Measurements from ENCODE around the gene ADI1.

ADI1 gene, protein sequence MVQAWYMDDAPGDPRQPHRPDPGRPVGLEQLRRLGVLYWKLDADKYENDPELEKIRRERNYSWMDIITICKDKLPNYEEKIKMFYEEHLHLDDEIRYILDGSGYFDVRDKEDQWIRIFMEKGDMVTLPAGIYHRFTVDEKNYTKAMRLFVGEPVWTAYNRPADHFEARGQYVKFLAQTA

DNA sequence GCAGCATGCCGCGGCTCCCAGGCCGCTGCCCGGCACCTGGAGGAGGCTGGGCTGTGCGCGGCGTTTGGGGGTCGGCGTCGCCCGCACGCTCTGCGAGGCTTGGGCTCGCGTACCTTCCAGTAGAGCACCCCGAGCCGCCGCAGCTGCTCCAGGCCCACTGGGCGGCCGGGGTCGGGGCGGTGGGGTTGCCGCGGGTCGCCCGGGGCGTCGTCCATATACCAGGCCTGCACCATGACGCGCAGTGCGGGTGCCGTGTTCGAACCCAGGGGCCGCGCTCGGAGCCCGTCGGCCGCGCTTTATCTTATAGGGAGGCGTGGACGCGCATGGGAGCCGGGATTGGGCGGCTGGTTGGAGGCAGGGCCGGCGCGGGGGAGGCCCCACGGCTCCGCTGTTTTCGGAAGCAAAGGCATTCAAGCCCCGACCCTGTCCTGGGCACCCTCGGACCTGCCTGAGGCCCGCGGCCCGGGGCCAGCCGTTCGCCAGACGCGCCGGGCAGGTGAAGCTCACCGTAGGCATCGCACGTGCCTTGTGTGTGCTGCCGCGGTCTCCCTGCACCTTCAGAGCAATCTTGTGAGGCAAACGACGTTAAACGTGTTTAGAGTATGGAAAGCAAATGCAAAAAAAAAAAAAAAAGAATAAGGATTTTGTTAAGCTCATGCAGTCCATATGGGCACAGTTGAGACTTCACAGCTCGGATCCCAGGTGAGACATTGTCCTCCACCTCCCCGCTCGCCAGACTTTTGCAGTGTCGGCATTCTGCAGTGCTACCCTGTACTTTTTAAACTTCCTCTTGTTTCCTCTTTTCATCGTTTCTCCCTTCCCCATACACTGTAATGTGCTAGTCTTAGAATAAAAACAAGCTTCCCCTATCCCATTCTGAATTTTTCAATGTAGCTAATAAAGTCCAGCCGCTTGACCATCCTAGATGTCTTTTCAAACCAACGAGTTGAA, at the start of gene ADI1:
TSS of gene ADI1 (minus strand) at position 277 of the 951 bp plus-strand sequence. CDS start at position 233, 44 bp downstream.
- peak; percentile 45 for DNase-seq (ENCODE audit: low read depth, low spot score)

DNA sequence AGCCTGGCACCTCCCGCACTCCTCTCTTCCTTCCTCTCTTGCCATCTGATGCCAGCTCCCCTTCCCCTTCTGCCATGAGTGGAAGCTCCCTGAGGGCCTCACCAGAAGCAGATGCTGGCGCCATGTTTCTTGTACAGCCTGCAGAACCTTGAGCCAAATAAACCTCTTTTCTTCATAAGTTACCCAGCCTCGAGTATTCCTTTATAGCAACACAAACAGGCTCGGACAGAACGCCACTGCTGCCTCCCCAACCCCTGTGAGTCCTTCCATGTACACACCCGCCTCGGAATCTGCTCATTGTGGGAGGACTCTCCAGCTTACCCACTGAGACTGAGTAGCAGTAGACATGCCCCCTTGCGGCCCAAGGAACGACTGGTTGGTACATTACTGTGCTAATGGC, 47.5 kb upstream of the ADI1 start:
- no peak for DNase-seq (ENCODE audit: low read depth, low spot score)

DNA sequence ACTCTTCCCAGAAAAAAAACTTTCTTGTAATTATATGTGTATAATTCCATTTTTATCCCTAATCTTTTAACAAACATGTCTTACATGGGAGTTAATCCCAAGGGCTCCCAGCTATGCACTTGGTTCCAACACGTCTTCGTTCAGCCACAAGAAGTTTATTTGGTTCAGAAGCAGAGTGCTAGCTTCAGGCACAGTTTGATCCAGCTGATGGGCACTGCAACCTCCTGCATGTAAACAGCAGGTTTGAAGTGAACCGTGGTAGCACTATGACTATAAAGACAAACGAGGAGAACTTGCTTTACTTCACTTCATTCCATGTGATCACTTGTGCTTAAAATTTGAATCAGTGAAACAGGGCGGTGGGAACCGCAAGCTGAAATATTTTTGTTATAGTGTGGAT, 45.8 kb upstream of the ADI1 start:
- DNase-seq (ENCODE audit: low read depth, low spot score), result no peak

DNA sequence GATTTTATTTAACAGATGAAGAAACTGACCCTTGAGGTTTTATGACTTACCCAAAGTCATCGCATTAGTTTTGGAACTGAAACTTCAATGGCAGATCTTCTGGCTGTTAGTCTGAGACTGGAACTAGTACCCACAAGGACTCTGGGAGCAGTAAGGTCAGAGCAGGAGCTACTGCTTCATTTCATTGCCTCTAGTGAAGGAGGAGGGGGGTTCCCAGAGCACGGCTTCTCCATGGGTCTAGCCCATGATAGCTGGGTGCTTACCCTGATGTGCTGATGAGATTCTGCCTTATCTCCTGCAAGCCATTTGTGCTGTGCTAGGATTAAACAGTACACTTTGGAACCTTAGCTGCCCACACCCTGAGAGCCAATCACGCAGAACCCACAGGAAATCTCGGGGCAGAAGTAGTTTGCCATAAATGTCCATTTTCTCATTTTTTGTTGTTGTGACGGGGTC, 44.2 kb upstream of the ADI1 start:
- no peak for DNase-seq (ENCODE audit: low read depth, low spot score)

DNA sequence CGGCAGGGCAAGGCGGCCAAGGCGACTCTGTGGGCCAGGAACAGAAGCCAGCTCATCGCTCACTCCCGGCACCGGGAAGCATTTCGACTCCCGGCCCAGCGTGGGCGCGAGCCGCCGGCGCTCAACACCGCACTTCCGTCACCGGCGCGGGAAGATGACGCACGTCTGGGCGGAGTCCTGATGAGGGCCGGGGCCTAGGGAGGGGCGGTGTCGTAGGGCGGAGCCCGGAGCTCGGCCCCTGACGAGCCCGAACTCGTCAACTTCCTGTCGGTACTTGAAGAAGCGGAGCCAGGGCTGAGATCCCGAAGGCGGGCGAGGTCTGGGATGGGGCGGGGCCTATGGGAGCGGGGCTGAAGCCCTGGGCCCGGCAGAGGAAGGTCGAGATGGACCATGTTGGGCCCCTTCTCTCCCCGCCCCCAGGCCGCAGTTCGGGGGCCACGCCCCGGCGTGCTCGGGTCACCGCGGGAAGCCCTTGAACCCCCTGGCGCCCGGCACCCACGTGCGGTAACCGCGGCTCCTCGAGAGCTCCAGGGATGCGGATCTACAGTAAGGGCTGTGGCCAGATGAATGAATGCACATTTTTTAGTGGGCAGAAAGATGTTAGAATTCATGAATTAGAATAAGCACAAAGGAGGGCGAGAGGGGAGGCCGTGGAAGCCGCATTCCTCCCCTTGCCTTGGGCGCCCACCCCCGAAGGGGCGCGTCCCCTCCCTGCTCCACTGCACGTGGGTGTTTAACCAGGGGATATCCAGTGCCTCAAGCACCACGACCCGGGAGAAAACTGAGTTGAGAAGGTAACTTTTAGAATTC, 39.1 kb upstream of the ADI1 start, which contains the start of gene RNASEH1:
TSS of gene RNASEH1 (minus strand) at position 129 of the 810 bp plus-strand sequence. CDS start at position 56, 73 bp downstream.
- peak; percentile 97 for DNase-seq (ENCODE audit: low read depth, low spot score)

DNA sequence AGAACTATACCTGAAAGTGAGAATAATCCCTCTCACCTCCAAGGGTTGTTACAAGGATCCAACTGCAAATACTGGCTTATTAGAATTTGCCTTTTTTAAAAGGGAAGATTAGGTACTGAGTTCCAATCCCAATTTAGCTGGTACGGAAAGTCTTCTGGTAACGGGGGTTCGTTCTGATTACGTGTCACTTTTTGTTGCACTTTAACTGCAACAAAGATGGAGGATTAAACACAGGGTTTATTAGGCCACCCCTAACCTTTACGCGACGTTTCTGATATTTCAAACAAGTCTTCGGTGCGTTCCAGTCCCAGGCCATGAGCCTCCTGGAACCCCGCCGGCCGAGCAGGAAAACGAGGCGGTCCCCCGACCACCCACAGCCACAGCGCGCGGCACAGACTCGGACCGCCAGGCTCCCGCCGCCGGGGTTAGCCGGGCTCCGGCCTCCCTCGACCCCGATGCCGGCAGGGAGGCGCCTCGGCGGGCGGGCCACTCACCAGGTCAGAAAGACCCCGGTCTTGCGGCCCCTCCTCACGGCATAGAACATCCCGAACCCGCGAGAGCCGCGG, 38.4 kb upstream of the ADI1 start:
- DNase-seq (ENCODE audit: low read depth, low spot score), result no peak

DNA sequence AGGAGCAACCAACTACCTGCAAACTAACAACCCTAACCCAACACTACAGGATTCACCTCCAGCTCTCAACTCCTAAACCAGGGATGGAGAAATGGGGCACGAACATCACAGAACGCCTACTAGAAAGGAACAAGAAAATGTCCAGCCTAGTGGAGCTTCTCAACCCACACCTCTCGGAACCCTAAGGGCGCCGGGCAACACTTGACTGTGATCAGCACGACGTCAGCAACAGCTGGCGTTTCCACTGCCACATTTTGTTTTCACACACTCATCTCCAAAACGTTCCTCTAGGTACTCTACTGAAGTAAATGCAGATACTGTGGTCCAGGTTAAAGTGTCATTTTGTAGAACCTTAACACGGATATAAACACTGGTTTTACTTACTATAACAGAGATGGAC, 34.6 kb upstream of the ADI1 start:
- DNase-seq (ENCODE audit: low read depth, low spot score), result no peak

DNA sequence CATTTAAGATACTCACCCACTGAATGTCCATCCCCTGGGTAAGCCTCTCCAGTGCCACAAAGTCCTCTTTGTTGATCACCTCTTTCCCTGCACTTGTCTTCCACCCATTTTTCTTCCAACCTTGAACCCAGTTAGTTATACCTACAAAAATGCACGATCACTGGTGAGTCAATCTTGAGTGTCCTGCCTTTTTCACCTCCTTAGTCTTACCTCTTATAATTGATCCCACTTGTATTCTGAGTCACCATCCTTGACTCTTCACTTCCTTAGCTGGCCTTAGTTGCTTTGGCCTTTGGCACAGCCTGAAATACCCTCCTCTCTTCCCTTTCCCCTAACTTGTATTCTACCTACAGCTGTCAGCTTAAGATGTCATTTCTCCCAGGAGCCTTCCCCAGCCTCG, 28.6 kb upstream of the ADI1 start:
- no peak for DNase-seq (ENCODE audit: low read depth, low spot score)

DNA sequence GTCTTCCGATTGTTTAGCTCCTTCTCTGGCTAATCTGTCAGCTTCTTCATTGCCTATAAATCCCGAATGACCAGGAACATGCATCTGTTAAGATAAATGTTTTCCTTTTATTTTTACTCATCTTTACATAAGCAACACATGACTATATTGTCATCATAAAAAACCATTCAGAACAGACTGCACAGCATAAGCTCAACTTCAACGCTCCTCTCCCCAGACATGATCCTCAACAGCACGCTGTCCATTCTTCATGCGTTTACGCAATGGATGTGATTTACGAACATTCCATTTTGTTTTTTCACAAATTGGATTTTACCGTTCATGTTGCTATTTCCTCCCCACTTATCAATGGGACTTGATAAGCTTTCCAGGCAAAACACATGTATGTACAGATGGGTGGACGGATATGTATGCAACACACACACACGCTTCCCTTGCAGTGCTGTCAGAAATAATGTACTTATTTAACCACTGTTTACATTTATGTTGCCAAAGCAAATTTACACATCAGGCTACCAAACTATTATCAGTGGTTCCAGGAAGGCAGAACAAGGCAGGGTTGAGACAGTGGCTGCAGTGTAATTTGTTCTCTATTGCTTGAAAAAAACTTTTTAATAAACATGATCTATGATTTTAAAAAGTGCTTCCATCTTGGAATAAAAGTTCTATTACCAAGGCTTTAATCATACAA, 26.6 kb upstream of the ADI1 start:
- no peak for DNase-seq (ENCODE audit: low read depth, low spot score)

DNA sequence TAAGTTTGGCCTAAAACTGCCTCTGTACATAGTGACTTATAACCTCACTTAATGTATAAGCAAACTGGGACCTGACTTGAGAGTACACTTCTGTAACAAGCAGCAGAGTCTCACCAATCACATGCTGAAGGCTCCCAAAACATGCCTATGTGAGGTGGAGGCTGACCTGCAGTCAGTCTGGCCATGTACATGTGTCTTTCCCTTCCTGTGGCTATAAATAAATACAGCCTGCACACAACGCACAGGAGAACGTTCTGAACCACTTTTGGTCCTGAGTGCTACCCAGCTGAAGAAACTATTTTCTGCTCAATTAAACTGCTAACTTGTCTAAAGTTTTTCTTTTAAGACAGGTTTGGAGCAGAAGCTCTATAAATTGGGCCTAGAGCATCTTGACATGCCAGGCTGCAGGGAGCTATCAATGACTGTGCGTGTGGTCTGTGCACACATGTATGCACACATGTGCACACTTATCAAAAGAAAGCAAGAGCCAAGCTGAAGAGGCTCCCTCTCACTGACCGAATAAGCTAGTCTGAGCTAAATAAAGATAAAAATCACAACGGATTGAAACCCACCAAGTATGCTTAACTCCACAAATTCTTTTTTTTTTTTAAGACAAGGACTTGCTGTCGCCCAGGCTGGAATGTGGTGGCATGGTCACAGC, 23.8 kb upstream of the ADI1 start:
- DNase-seq (ENCODE audit: low read depth, low spot score), result no peak

DNA sequence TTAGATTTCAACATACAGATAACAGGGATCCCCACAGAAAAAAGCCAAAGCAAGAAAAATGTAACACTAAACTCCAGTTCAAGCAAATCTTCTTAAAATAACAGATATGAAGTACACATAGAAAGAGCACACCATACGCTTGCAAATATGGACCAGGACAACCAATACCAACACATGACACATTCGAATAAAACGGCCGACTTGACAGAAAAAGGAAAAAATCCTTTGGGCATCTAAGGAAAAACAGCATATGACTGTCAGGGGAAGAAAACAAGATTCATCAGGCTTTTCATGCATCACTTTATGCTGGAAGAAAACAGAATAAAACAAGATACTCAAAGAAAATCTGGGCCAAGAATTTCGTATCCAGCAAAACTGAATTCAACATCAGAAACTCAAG, 22.8 kb upstream of the ADI1 start:
- no peak for DNase-seq (ENCODE audit: low read depth, low spot score)

DNA sequence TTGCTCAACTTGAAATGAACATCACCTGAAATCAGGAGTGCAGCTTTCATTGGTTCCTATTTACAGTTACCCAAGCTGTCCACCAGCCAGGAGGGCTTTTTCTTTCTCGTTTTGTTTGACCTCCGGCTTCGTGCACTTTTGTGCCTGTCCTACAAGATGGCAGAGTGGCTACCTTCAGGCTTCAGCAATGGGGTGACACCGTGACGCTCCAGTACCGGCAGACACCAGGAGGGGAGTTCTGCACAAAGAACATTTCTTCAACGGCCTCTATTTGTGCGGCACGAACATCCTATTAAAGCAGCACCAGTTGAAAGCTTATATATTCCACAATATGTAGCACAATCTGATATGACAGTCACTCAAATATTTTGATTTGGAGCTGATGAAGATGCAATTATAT, 20.5 kb upstream of the ADI1 start:
- no peak for DNase-seq (ENCODE audit: low read depth, low spot score)

DNA sequence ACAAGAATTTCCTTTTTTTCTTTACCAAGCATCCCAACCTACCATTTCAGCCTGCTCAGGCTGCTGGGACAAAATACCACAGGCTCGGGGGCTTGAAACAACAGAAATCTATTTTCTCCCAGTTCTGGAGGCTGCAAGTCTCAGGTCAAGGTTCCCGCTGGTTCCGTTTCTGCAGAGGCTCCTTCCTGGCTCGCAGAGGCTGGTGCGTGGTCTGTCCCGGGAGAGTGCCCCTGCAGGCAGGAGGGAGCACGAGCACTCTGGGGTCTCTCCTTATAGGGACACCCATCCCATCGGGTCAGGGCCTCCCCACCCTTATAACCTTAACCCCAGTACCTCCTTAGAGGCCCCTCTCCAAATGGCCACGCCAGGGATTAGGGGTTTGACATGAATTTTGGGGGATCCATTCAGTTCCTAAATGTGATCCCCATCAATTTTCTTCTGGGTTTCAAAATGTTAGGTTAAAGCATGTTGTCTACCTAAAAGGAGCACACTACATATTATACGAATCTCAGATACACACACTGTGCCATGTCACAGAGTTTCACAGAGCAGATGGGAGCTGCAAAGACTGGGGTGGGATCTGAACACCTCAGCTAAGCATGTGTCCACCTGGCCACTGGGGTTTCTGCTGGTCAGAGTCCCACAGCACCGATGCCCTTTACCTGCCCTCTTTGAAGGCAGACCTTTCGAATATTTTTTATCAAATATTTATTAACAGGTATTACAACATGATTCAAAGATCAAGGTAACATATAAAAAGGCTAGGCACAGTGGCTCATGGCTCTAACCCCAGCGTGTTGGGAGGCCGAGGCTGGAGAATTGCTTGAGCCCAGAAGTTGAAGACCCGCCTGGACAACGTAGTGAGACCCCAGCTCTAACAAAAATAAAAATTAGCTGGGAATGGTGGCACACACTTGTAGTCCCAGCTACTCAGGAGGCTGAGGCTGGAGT, 17.6 kb upstream of the ADI1 start:
- DNase-seq (ENCODE audit: low read depth, low spot score), result no peak

DNA sequence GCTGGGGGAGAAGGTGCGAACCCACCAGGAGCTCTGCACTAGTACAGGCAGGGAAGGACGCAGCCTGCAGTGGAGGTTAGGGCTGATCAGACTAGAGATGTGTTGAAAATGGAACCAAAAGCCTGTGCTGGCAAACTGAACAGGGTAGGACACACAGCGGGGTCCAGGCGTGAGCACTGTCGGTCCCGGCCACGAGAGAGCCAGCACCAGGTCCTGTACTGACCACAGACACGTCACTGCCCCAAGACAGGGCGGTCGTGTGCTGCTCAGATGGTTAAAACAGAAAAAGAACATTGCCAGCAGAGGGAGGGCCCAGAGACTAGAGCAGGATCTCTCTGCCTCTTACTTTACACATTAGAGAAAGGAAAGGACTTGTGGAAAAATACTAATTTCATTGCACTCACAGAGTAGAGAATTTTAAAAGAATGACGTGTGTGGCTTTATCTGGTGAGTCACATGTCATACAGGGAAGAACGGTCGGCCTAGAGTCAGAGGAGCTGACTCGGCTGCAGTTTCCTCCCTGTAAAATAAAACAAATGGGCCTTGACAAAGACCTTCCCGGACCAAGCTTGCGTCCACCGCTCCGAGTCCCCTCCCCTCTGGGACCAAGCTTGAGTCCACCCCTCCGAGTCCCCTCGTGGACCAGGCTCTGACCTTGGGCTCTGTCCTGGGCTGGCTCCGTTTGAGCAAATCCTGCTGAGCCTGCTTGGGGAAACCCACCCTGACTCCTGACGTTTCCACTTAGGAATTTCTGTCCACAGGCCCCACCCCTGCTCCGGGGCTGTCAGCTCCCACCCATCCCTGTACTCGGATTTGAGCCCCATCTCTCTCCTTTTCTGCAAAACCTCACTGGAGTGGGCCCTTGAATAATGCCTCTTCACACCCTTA, 16.7 kb upstream of the ADI1 start:
- DNase-seq (ENCODE audit: low read depth, low spot score), result no peak

DNA sequence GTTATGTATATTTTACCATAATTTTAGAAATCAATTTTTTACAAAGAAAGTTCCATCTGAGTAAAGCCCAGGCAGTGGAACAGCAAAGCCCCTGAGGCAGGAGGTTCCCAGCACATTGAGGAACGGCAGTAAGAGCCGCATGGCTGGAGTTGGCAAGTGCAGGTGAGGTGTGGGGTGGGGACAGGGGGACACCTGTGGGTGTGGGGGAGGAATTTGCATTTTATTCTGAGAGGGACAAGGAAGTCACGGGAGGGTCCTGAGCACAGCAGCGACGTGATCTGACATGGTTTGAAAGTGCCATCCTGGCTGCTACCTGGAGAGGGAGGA, 16.1 kb upstream of the ADI1 start:
- no peak for DNase-seq (ENCODE audit: low read depth, low spot score)

DNA sequence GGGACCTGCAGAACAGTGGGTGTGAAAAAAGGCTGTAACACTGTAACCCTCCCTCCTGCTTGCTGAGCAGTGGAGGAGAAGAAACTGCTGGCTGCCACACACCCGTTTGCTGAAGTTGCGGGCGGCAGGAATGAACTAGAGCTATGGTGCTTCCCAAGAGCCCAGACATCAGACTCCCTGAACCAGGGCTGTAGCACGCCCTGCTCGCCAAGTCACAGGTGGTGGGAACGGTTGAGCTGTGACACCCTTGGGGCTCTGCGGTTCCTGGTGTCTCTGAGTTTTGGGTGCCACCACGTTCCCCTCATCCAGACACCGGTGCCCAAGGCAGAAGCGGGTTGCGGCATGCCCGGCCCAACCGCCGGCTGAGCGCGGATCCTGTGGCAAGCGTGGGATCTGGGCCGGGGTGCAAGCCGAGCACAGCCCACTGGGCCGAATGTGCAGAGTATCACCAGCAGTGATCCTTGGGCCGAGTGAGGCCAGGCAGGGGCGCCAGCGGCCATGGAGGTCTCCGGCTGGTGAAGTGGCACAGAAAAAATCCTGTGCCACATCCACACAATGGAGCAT, 15.0 kb upstream of the ADI1 start:
- no peak for DNase-seq (ENCODE audit: low read depth, low spot score)

DNA sequence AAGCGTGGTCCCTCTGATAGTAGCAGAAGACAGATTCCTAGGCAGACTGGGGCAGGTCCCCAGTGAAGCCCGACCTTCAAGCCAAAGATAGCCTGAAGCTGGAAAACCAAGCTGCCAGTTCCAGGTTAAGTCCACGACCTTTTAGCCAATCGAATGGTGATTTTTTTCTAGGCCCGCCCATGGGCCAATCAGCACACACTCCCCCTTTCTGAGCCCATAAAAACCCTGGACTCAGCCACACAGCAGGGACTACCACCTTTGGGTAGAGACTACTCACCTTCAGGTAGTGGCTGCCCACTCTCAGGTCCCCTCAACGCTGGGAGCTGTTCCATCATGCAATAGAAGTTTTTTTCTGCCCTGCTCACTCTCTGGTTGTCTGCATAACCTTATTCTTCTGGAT, 14.5 kb upstream of the ADI1 start:
- no peak for DNase-seq (ENCODE audit: low read depth, low spot score)

DNA sequence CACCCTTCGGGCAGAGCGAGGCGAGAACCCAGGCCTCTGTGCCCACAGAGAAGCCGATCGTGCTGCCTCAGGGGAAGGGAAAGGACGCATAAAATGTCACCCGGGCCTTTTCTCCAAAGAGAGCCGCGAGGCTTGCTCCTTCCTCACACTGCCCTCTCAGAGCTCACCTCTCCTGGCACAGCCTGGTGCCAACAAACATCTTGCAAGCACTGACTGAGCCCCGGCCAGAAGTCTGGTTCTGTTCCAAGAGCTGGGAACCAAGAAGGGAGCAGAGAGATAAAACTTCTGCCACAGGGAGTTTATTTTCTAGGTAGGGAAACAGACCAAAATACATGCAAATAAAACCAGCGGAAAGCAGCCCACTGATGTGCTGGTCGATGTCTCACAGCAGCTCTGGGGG, 13.6 kb upstream of the ADI1 start:
- DNase-seq (ENCODE audit: low read depth, low spot score), result no peak
